MV-4-11 (cell line): ENCODE measurements around the gene KCTD1.

Experiments used
- DNase-seq: peaks from one replicate; lab custom pipeline; 2025; lab: John Stamatoyannopoulos, UW

The KCTD1 gene

GRCh38 chr18:26480897-26481795 lies 67.2 kb downstream of the KCTD1 start:
- DNase-seq = no peak

GRCh38 chr18:26479681-26480079 lies 68.7 kb downstream of the KCTD1 start:
- DNase-seq = no peak

DNA sequence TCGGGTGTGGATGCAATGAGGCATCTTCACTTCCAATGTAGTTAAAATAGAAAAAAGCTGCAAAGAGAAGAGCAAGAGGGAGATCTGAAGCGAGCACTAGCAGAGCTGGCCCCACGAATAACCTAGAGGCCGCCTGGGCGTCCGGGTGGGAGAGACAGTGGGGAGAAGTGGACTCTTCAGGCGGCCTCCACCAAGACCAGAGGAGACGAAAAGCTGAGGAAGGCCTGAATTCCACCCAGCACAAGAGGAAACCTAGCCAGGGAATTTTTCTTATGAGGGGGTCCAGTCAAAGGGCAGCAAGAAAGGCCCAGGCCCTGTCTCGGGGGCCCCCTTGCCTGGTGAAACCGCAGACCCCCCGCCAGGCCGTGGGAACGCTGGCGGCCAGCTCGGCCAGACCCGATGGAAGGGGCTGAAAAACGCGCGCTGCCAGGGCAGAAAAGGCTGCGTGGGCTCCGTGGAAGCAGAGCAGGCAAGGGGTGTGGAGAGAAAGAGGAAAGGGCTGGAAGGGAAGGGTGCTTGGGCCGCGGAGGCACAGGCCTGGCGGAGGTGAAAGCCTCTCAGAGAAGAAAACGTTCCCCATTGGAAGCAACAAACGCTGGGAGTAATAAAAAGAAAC lies 69.2 kb downstream of the KCTD1 start:
- DNase-seq = no peak

GRCh38 chr18:26477828-26478466 lies 70.4 kb downstream of the KCTD1 start:
- no peak for DNase-seq

- no peak for DNase-seq
Observed at GRCh38 chr18:26476697-26477096, 71.7 kb downstream of the KCTD1 start.

DNA sequence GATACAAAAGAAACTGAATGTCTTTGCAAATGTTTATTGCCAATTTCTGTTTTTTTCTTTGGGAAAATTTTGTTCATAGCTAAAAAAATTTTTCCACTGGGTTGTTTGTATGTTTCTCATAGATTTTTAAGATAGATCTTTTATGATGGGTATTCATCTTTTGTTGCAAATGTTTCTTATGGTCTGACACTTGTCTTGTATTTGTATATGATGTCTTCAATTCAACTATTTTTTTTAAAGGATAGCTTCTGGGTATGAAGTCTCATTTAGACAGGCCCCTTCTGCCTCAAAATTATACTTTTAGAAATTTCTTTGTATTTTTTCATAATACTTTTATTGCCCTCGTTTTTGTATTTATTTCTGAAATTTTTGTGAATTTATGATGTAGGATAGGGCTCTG lies 73.8 kb downstream of the KCTD1 start:
- no peak for DNase-seq

DNA sequence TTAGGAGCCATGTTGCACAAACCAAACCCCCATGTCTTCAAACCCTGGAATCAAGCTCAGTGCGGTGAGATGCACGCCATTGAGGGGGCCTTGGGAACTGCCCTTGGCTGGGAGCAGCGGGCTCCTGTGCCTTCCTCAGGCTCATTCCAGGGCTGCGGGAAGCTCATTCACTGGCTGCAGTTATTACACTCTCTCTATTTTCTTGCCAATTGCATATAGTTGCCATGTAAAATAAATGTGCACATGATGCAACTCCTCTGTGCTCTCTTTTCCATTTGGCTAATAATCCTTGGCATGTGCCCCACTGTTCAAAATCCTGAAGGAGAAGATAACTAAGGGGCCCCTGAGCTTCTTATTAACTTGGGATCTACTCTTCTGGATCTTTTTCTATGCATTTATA lies 74.7 kb downstream of the KCTD1 start:
- DNase-seq = no peak

GRCh38 chr18:26471826-26472225 lies 76.5 kb downstream of the KCTD1 start:
- DNase-seq = no peak

GRCh38 chr18:26471027-26471426 lies 77.3 kb downstream of the KCTD1 start:
- no peak for DNase-seq

DNA sequence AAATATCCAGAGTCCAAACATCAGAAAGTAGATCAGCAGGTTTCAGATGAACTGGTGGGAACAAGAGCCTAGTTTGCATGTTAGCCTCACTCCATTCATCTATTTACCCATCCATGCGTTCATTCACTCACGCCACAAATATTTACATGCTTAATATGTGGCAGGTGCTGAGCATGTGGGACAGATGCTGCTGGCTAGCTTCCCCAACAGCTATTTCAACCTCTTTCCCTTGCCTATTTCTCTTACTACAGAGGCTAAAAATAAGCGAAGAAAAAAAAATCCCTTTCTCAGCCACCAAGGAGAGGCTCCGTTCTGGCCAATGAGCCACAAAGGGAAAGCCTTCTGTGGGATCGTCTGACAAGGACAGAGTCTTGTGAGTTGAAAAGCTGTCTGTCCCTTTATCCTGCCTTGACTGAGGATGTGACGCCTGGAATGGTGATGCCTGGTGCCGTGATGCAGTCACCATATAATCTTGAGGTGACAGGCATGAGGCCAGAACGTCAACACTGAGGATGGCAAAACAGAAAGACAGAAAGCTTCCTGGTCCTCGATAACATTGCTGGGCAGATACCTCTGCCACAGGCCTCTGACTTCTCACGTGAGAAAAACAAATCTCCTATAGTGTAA lies 78.2 kb downstream of the KCTD1 start:
- DNase-seq = no peak

GRCh38 chr18:26468931-26469340 lies 79.4 kb downstream of the KCTD1 start:
- DNase-seq = no peak

GRCh38 chr18:26466026-26466425 lies 82.3 kb downstream of the KCTD1 start:
- DNase-seq = no peak

GRCh38 chr18:26465431-26465830 lies 82.9 kb downstream of the KCTD1 start:
- DNase-seq = no peak

- DNase-seq = no peak
Observed at GRCh38 chr18:26464128-26465011, 84.0 kb downstream of the KCTD1 start.

DNA sequence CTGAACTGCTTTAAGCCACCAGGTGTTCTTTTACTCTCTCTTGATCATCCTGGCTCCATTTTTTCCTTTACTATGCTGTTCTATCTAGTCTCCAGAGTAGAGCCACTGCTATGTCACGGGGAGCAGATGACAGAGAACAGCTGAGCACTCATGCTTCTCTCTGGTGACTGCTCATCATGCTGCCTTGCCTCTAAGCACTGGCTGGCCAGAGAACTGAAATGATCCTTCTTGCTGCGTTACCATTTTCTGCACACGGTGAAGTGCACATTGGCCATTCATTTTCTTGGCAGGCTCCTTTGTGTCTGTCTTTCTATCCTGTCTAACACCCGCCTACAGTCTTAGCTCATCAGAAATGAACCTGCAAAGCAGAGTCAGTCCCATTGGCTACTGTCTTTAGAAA lies 86.0 kb downstream of the KCTD1 start:
- no peak for DNase-seq

- no peak for DNase-seq
Observed at GRCh38 chr18:26461405-26461804, 86.9 kb downstream of the KCTD1 start.

- no peak for DNase-seq
Observed at GRCh38 chr18:26460449-26461091, 87.8 kb downstream of the KCTD1 start.

DNA sequence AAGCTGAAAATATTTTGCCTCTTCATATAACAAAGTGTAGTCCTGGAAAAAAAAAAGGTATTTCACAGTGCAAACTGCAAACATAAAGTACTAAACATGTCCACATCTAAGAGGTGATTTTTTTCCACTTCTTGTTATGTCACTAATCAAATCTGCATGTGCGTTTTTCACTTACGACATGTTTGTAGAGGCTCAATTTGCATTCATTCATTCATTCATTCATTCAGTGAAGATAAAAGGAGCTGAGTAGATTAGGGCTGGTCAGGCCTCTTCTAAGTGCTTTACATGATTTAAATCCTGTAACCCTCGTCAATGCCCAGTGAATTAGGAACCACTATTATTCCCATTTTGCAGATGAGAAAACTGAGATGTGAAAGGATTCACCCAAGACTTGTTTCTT lies 88.5 kb downstream of the KCTD1 start:
- DNase-seq = no peak

DNA sequence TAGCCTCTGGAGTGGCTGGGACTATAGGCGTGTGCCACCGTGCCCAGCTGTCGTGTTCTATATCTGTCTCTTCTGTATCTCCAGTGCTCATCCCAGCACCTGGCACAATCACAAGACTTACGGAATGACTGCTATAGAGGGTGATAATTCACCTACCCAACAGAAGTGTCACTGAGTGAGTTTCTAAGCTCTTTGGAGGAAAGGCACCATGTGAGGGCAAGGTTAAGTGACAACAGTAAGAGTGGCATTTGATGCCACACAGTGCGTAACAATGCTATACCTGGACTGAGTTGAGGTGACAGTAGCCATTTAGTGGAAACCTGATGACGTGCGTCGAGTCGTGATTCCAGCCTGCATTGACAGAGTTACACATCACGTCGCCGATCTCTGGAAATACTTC lies 89.0 kb downstream of the KCTD1 start:
- no peak for DNase-seq

DNA sequence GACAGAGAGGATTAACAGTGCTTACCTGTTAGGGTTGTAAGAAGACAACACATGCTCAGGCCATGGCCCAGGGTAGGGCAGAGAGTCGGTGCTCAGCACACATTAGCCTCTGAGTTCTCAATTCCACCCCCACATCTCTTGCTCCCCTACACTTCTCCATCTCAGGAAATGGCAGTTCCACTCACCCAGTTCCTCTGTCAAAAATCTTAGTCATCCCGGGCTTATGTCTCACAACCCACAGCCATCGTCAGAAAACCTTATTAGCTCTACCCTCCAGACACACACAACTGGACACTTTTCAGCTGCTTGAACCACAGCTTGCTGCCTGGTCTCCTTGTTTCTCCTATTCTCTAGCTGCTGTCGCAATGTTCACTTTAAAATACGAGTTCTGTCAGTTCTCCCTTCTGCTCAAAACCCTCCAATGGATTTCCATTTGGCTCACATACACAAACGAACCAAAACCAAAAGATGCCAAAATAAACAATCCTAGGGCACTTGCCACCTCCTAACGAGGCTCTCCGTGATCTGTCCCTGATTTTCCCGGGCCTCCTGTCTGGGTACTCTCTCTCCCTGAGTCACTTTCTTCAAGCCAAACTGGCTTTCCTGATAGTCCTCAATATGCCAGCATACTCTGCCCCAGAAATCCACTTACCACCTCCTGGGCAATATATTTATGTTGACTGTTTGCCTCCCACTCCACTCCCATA lies 89.7 kb downstream of the KCTD1 start:
- peak; percentile 92 for DNase-seq
